Activated CD8-positive, alpha-beta T cell treated with anti-CD3 and anti-CD28 coated beads for 36 hours (primary cell): ENCODE data around the gene ZXDC. TPM values are rescaled to one million over a fixed set of nuclear protein-coding genes. Genes with fewer than 3 reads are reported as not detected.

Experiments
- ATAC-seq: fragments of 200-7000 bp; cut with Tn5 transposase; one replicate; pipeline ENCODE4 v1.10.0; 2021; ENCODE audit warnings: mild to moderate bottlenecking, moderate library complexity
- CTCF ChIA-PET: fragments of 350-600 bp; sonication (Branson Sonifier 250); formaldehyde crosslinking; loops from one replicate; lab custom pipeline; 2021; ENCODE audit warnings: antibody characterized with exemption; lab: Charles Lee
- POLR2A ChIA-PET: fragments of 350-600 bp; sonication (Branson Sonifier 250); formaldehyde crosslinking; loops from one replicate; lab custom pipeline; 2021; ENCODE audit warnings: antibody characterized with exemption; lab: Charles Lee
- DNase-seq: peaks from one replicate; pipeline ENCODE4 v3.0.0-alpha.2; 2020
- H3K27ac Mint-ChIP-seq: one replicate; pipeline ENCODE4 v1.8.0; 2021; ENCODE audit warnings: mild to moderate bottlenecking, mixed read lengths
- H3K27me3 Mint-ChIP-seq: one replicate; pipeline ENCODE4 v1.8.0; 2021; ENCODE audit warnings: mixed read lengths
- H3K36me3 Mint-ChIP-seq: one replicate; pipeline ENCODE4 v1.8.0; 2021; ENCODE audit warnings: low read depth, mixed read lengths
- H3K4me1 Mint-ChIP-seq: one replicate; pipeline ENCODE4 v1.8.0; 2021; ENCODE audit warnings: low read depth, mixed read lengths
- H3K4me3 Mint-ChIP-seq: one replicate; pipeline ENCODE4 v1.8.0; 2021; ENCODE audit warnings: mild to moderate bottlenecking, moderate library complexity, mixed read lengths
- H3K9me3 Mint-ChIP-seq: one replicate; pipeline ENCODE4 v1.8.0; 2021; ENCODE audit warnings: mixed read lengths
- CTCF ChIP-seq: fragments of 200-600 bp; IDR thresholded peaks from one replicate; pipeline ENCODE4 v1.8.0; 2022; ENCODE audit warnings: antibody characterized with exemption, mild to moderate bottlenecking
- intact Hi-C: fragments of 100-400 bp; cut with micrococcal nuclease; formaldehyde crosslinking; loops from one replicate; pipeline ENCODE4 v1.10.0; 2022
- total RNA-seq, 2 experiments: library from RNA; stranded (reverse); gene quantifications; one replicate each; pipeline ENCODE4 v1.2.3, GENCODE V29; 2021

The ZXDC gene
- total RNA-seq, 2 experiments from 2014 or later: 27.8 to 29.8 TPM

GRCh38 chr3:126399351-126399735, 76.3 kb downstream of the ZXDC start:
- CTCF ChIA-PET: no interaction called here
- DNase-seq (no peak), ATAC-seq (no peak)
- POLR2A ChIA-PET: no interaction called here
- Mint-ChIP-seq H3K27me3 (peaks cover 7% of the 10 kb centered on the region), H3K4me1 (no peaks in the 10 kb centered on the region), H3K4me3 (no peak overlapping the region), H3K36me3 (no peaks in the 10 kb centered on the region), H3K9me3 (no peaks in the 10 kb centered on the region), H3K27ac (no peak overlapping the region)
- intact Hi-C loops: no loop called here
- TF ChIP-seq CTCF: no peak

- no peak overlapping the region for H3K27ac Mint-ChIP-seq
- no peaks in the 10 kb centered on the region for H3K4me1 Mint-ChIP-seq
- intact Hi-C loops: no loop called here
- H3K36me3 Mint-ChIP-seq: no peaks in the 10 kb centered on the region
- ATAC-seq: no peak
- H3K9me3 Mint-ChIP-seq: no peaks in the 10 kb centered on the region
- no peak for TF ChIP-seq CTCF
- no peak for DNase-seq
- peaks cover 12% of the 10 kb centered on the region for H3K27me3 Mint-ChIP-seq
- H3K4me3 Mint-ChIP-seq: no peak overlapping the region
- POLR2A ChIA-PET: no interaction called here
- CTCF ChIA-PET: no interaction called here
These were observed 77.0 kb downstream of the ZXDC start for GRCh38 chr3:126398423-126399350.

GRCh38 chr3:126397610-126398422, 77.9 kb downstream of the ZXDC start:
- no peak for ATAC-seq
- H3K27me3 Mint-ChIP-seq: peaks cover 19% of the 10 kb centered on the region
- no peaks in the 10 kb centered on the region for H3K9me3 Mint-ChIP-seq
- no peak overlapping the region for H3K4me3 Mint-ChIP-seq
- H3K27ac Mint-ChIP-seq: no peak overlapping the region
- H3K36me3 Mint-ChIP-seq: no peaks in the 10 kb centered on the region
- ChIA-PET CTCF (no interaction called here), POLR2A (no interaction called here)
- DNase-seq: no peak
- H3K4me1 Mint-ChIP-seq: no peaks in the 10 kb centered on the region
- intact Hi-C loops: no loop called here
- TF ChIP-seq CTCF: no peak

- DNase-seq (no peak), ATAC-seq (no peak)
- intact Hi-C loops: no loop called here
- Mint-ChIP-seq H3K27me3 (peaks cover 24% of the 10 kb centered on the region), H3K9me3 (no peaks in the 10 kb centered on the region), H3K4me3 (no peak overlapping the region), H3K4me1 (no peaks in the 10 kb centered on the region), H3K36me3 (no peaks in the 10 kb centered on the region), H3K27ac (no peak overlapping the region)
- TF ChIP-seq CTCF: no peak
- POLR2A ChIA-PET: no interaction called here
- CTCF ChIA-PET: no interaction called here
These were observed 79.2 kb downstream of the ZXDC start for GRCh38 chr3:126396536-126396935.
